ENCODE results near the gene SLC10A4. TPM values are rescaled to one million over a fixed set of nuclear protein-coding genes. Genes with fewer than 3 reads are reported as not detected.

Gene SLC10A4
- total and polyA plus RNA-seq, 2 of the 4 experiments (the other 2 are of a cell fraction): not detected

GRCh38 chr4:48446642-48447041, 36.5 kb upstream of the SLC10A4 start:
- H3K23ac ChIP-seq (ENCODE audit: low read depth, low read length): no peak overlapping the region
- H2BK120ac ChIP-seq (ENCODE audit: low read depth, low read length): no peak overlapping the region
- H3K27me3 ChIP-seq (ENCODE audit: control insufficient read depth, insufficient read depth, low read length): peaks cover 4% of the 10 kb centered on the region
- H4K8ac ChIP-seq (ENCODE audit: low read depth in 2 of 2, low read length in 2 of 2): no peak overlapping the region
- no peak overlapping the region for H3K4ac ChIP-seq (ENCODE audit: low read depth, low read length)
- intact Hi-C loops (cut with micrococcal nuclease): no loop called here
- no TSS peak for BruUV-seq (replicated peaks)
- no peak overlapping the region for H4K5ac ChIP-seq (ENCODE audit: low read depth, low read length)
- H3K36me3 ChIP-seq (ENCODE audit: control insufficient read depth, insufficient read depth, low read length): no peaks in the 10 kb centered on the region
- H3K14ac ChIP-seq (replicated peaks; ENCODE audit: low read depth, low read length): no peak overlapping the region
- H2BK15ac ChIP-seq (ENCODE audit: low read depth, low read length): no peak overlapping the region
- H3K27ac ChIP-seq (ENCODE audit: insufficient read depth, low read length): no peak overlapping the region
- ATAC-seq (ENCODE audit: low read depth): no peak
- H2AFZ ChIP-seq (replicated peaks; ENCODE audit: low read length, poor library complexity): no peak overlapping the region
- no peak overlapping the region for H4K91ac ChIP-seq (ENCODE audit: insufficient read depth, low read depth, low read length)
- CTCF ChIA-PET: interaction anchor here (0.7 kb wide), 1 partner anchor 137 kb away, joined by 3 read pairs; no protein-coding TSS in a partner anchor
- H2BK20ac ChIP-seq (ENCODE audit: low read depth, low read length): no peak overlapping the region
- H3K56ac ChIP-seq (ENCODE audit: extremely low read depth, insufficient read depth, low read length): no peak overlapping the region
- H4K20me1 ChIP-seq (ENCODE audit: insufficient read depth, low read length): no peaks in the 10 kb centered on the region
- DNase-seq: no peak
- no peaks in the 10 kb centered on the region for H3K9me3 ChIP-seq (ENCODE audit: control insufficient read depth, insufficient read depth, low read length)
- H3K4me2 ChIP-seq (ENCODE audit: low read depth, low read length): no peak overlapping the region
- H3K79me1 ChIP-seq (ENCODE audit: low read depth in 1 of 2, low read length in 2 of 2): no peaks in the 10 kb centered on the region
- WGBS, 2 experiments (ENCODE audit: extremely low coverage in 2 of 2, insufficient read length in 1 of 2): no CpG with 5 or more reads among the region's 1 CpG
- H3K4me1 ChIP-seq (ENCODE audit: control insufficient read depth, insufficient read depth, low read length): no peaks in the 10 kb centered on the region
- H2BK5ac ChIP-seq (ENCODE audit: low read depth, low read length, poor library complexity, severe bottlenecking): no peak overlapping the region
- TF ChIP-seq BHLHE40 (IDR thresholded peaks at IDR 0.05; ENCODE audit: low read depth, low read length): no peak
- TF ChIP-seq CEBPB (IDR thresholded peaks at IDR 0.05; ENCODE audit: low read depth, low read length): no peak
- TF ChIP-seq, protein P1, sequence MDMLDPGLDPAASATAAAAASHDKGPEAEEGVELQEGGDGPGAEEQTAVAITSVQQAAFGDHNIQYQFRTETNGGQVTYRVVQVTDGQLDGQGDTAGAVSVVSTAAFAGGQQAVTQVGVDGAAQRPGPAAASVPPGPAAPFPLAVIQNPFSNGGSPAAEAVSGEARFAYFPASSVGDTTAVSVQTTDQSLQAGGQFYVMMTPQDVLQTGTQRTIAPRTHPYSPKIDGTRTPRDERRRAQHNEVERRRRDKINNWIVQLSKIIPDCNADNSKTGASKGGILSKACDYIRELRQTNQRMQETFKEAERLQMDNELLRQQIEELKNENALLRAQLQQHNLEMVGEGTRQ (IDR thresholded peaks at IDR 0.05; ENCODE audit: low read depth, low read length): no peak
- no peak for TF ChIP-seq RFX5 (IDR thresholded peaks at IDR 0.05; ENCODE audit: low read depth, low read length)
- TF ChIP-seq FOS (IDR thresholded peaks at IDR 0.05; ENCODE audit: low read depth, low read length): no peak
- H2AK5ac ChIP-seq (ENCODE audit: low read depth, low read length): no peak overlapping the region
- H3K9me1 ChIP-seq (ENCODE audit: insufficient read depth, low read length): no peaks in the 10 kb centered on the region
- H3K18ac ChIP-seq (ENCODE audit: low read depth, low read length): no peak overlapping the region
- no peak overlapping the region for H3K9ac ChIP-seq (ENCODE audit: low read depth, low read length)
- no peak overlapping the region for H2AK9ac ChIP-seq (replicated peaks; ENCODE audit: low read depth, low read length, poor library complexity)
- H3K4me3 ChIP-seq (ENCODE audit: insufficient read depth, low read depth, low read length): no peak overlapping the region
- dilution Hi-C loops (cut with HindIII; ENCODE audit: low sequenced_read_pairs, unreplicated experiment): no loop called here
- POLR2A ChIA-PET (ENCODE audit: unreplicated experiment): no interaction called here
- in situ Hi-C loops (cut with MboI; ENCODE audit: low sequenced_read_pairs): no loop called here
